H1 (cell line): ENCODE data around the gene CREG2. TPM values are rescaled to one million over a fixed set of nuclear protein-coding genes. Genes with fewer than 3 reads are reported as not detected.
"Not testable (repeated sequence)": the region's sequence is repeated elsewhere in the genome, so short reads cannot be mapped to it uniquely, and the experiment has no call there.

Source experiments
- CTCF ChIA-PET: fragments of 300-600 bp; sonication (Branson Sonifier 250); formaldehyde crosslinking; loops from one replicate; lab custom pipeline; 2021; ENCODE audit not compliant: partially characterized antibody; lab: Charles Lee
- POLR2A ChIA-PET: fragments of 300-600 bp; sonication (Branson Sonifier 250); formaldehyde crosslinking; loops from one replicate; lab custom pipeline; 2021; ENCODE audit warnings: inconsistent platforms; ENCODE audit not compliant: partially characterized antibody; lab: Charles Lee
- DNase-seq, 2 experiments: peaks; one replicate each; pipeline versions ENCODE4 v3.0.0 to v3.0.0-alpha.2; 2010 to 2022; ENCODE audit warnings: low spot score in 2 of 2, low read depth in 1 of 2, mixed read lengths in 1 of 2
- FAIRE-seq: peaks from 2 replicates; lab custom pipeline; 2011; peaks lifted over from hg19 to GRCh38; lab: Jason Lieb, UNC
- H2AFZ ChIP-seq: 2 replicates; pipeline ENCODE4 v1.8.1; 2012; ENCODE audit warnings: low read length, inconsistent platforms
- H2AK5ac ChIP-seq: 2 replicates; pipeline ENCODE4 v1.6.1; 2013; ENCODE audit warnings: low read depth, low read length
- H2BK120ac ChIP-seq: replicated peaks from 2 replicates; pipeline ENCODE3; 2013; ENCODE audit warnings: low read depth, low read length, inconsistent platforms
- H2BK12ac ChIP-seq: 2 replicates; pipeline ENCODE4 v1.6.1; 2013; ENCODE audit warnings: low read depth, low read length
- H2BK15ac ChIP-seq: 2 replicates; pipeline ENCODE4 v1.6.1; 2013; ENCODE audit warnings: low read length
- H2BK20ac ChIP-seq: 2 replicates; pipeline ENCODE4 v1.6.1; 2013; ENCODE audit warnings: low read length
- H2BK5ac ChIP-seq: 2 replicates; pipeline ENCODE4 v1.6.1; 2013; ENCODE audit warnings: low read depth, low read length
- H3K14ac ChIP-seq: 2 replicates; pipeline ENCODE4 v1.6.1; 2013; ENCODE audit warnings: inconsistent platforms; ENCODE audit not compliant: insufficient read length
- H3K18ac ChIP-seq: 2 replicates; pipeline ENCODE4 v1.6.1; 2013; ENCODE audit warnings: low read length; ENCODE audit errors: extremely low read depth
- H3K23ac ChIP-seq: 2 replicates; pipeline ENCODE4 v1.6.1; 2013; ENCODE audit warnings: inconsistent platforms; ENCODE audit not compliant: insufficient read length
- H3K23me2 ChIP-seq: 2 replicates; pipeline ENCODE4 v1.6.1; 2013; ENCODE audit warnings: low read depth, low read length
- H3K27ac ChIP-seq: 2 replicates; pipeline ENCODE4 v1.6.1; 2011; ENCODE audit warnings: low read depth, low read length, inconsistent platforms
- H3K27me3 ChIP-seq, 4 experiments: replicated peaks in 1 of 4; 1 replicate in 1 of 4; 2 replicates in 3 of 4; pipeline versions ENCODE4 v1.6.1 to v1.8.1; 2011 to 2013; ENCODE audit warnings: low read length in 3 of 4, mild to moderate bottlenecking in 3 of 4, inconsistent platforms in 2 of 4, mixed read lengths in 2 of 4, moderate library complexity in 1 of 4; ENCODE audit not compliant: control insufficient read depth in 3 of 4, insufficient read depth in 3 of 4; ENCODE audit errors: extremely low read depth in 1 of 4
- H3K36me3 ChIP-seq, 4 experiments: 2 replicates each; pipeline versions ENCODE4 v1.6.1 to v1.8.1; 2011 to 2013; ENCODE audit warnings: mild to moderate bottlenecking in 4 of 4, low read length in 3 of 4, moderate library complexity in 2 of 4, control low read depth in 1 of 4, inconsistent platforms in 1 of 4; ENCODE audit not compliant: insufficient read depth in 4 of 4, control insufficient read depth in 2 of 4
- H3K4ac ChIP-seq: replicated peaks from 2 replicates; pipeline ENCODE3; 2013; ENCODE audit warnings: low read length, low read depth, mixed read lengths, inconsistent platforms; ENCODE audit not compliant: insufficient read length
- H3K4me1 ChIP-seq, 4 experiments: replicated peaks in 1 of 4; 1 replicate in 1 of 4; 2 replicates in 3 of 4; pipeline versions ENCODE4 v1.6.1 to v1.8.1; 2011 to 2013; ENCODE audit warnings: low read length in 3 of 4, inconsistent platforms in 2 of 4, mixed read lengths in 1 of 4; ENCODE audit not compliant: insufficient read depth in 4 of 4, control insufficient read depth in 3 of 4
- H3K4me2 ChIP-seq, 2 experiments: 2 replicates each; pipeline versions ENCODE4 v1.6.1 to v1.8.1; 2011 to 2013; ENCODE audit warnings: low read depth in 2 of 2, low read length in 2 of 2, control low read depth in 1 of 2, inconsistent platforms in 1 of 2, mild to moderate bottlenecking in 1 of 2; ENCODE audit not compliant: insufficient read depth in 1 of 2
- H3K4me3 ChIP-seq, 4 experiments: fragments of 200-600, 300-600 bp in 1 of 4; sonication (generic), shearing (Covaris generic), sonication (Bioruptor Twin) in 1 of 4; 2 replicates each; pipeline versions ENCODE4 v1.5.1 to v1.8.1; 2011 to 2016; ENCODE audit warnings: low read length in 4 of 4, low read depth in 3 of 4, control low read depth in 2 of 4, inconsistent platforms in 2 of 4, mild to moderate bottlenecking in 2 of 4, mixed read lengths in 1 of 4, moderate library complexity in 1 of 4; ENCODE audit not compliant: insufficient read depth in 2 of 4; ENCODE audit errors: extremely low read depth in 1 of 4
- H3K56ac ChIP-seq: replicated peaks from 2 replicates; pipeline ENCODE3; 2013; ENCODE audit warnings: low read depth, mild to moderate bottlenecking, mixed read lengths, low read length, inconsistent platforms; ENCODE audit not compliant: insufficient read length
- H3K79me1 ChIP-seq: 2 replicates; pipeline ENCODE4 v1.6.1; 2013; ENCODE audit warnings: low read depth, low read length, control low read depth
- H3K79me2 ChIP-seq, 2 experiments: 2 replicates each; pipeline versions ENCODE4 v1.6.1 to v1.8.1; 2012 to 2013; ENCODE audit warnings: low read length in 2 of 2, mild to moderate bottlenecking in 2 of 2, inconsistent platforms in 1 of 2; ENCODE audit not compliant: insufficient read depth in 2 of 2, control insufficient read depth in 1 of 2
- H3K9ac ChIP-seq, 4 experiments: replicated peaks in 1 of 4; 1 replicate in 1 of 4; 2 replicates in 3 of 4; pipeline versions ENCODE4 v1.6.1 to v1.8.1; 2011 to 2013; ENCODE audit warnings: low read depth in 3 of 4, low read length in 3 of 4, control low read depth in 2 of 4, mild to moderate bottlenecking in 2 of 4, moderate library complexity in 2 of 4, inconsistent platforms in 1 of 4; ENCODE audit errors: extremely low read depth in 1 of 4
- H3K9me3 ChIP-seq, 2 experiments: 2 replicates each; pipeline versions ENCODE4 v1.6.1 to v1.8.1; 2012 to 2013; ENCODE audit warnings: mild to moderate bottlenecking in 2 of 2, moderate library complexity in 2 of 2, control low read depth in 1 of 2, inconsistent platforms in 1 of 2, low read depth in 1 of 2, low read length in 1 of 2, mixed read lengths in 1 of 2; ENCODE audit not compliant: insufficient read depth in 2 of 2
- H4K20me1 ChIP-seq, 2 experiments: replicated peaks in 1 of 2; 2 replicates each; pipeline versions ENCODE3 to v1.8.1; 2011 to 2013; ENCODE audit warnings: inconsistent platforms in 2 of 2, low read length in 2 of 2, mild to moderate bottlenecking in 1 of 2; ENCODE audit not compliant: insufficient read depth in 2 of 2, control insufficient read depth in 1 of 2
- H4K5ac ChIP-seq: 2 replicates; pipeline ENCODE4 v1.6.1; 2013; ENCODE audit warnings: low read length, low read depth, mixed read lengths, inconsistent platforms; ENCODE audit not compliant: insufficient read length
- H4K8ac ChIP-seq: 2 replicates; pipeline ENCODE4 v1.8.0; 2013; ENCODE audit warnings: mild to moderate bottlenecking, moderate library complexity, low read length, inconsistent platforms; ENCODE audit not compliant: insufficient read depth; ENCODE audit errors: extremely low read depth
- H4K91ac ChIP-seq: replicated peaks from 2 replicates; pipeline ENCODE3; 2013; ENCODE audit warnings: low read length, mixed read lengths, inconsistent platforms; ENCODE audit not compliant: insufficient read length
- WGBS, 2 experiments: shearing (Covaris generic) in 1 of 2; methylation state at CpG; one replicate each; pipeline versions ENCODE4 v1.1.6 to v1.1.7; 2013 to 2015; ENCODE audit warnings: low lambda C conversion rate in 2 of 2, mixed read lengths in 2 of 2, inconsistent platforms in 1 of 2, low coverage in 1 of 2, missing lambda C conversion rate in 1 of 2; ENCODE audit not compliant: insufficient replicate concordance in 2 of 2, insufficient coverage in 1 of 2, insufficient read length in 1 of 2; ENCODE audit errors: extremely low coverage in 1 of 2, missing lambda C conversion rate in 1 of 2; 5-methylcytosine and 5-hydroxymethylcytosine counted together
- polyA plus RNA-seq, 7 experiments: library from polyadenylated mRNA; depleted of rRNA in 3 of 7; stranded (reverse) in 5 of 7; unstranded in 2 of 7; fragments of >200 nt in 5 of 7; fragments of 200-250 nt in 2 of 7; gene quantifications; 1 replicate in 5 of 7; 2 replicates in 1 of 7; 4 replicates in 1 of 7; pipeline versions ENCODE4 v1.2.1 to v1.2.3, GENCODE V29; 2011 to 2013; ENCODE audit warnings: missing spikeins in 2 of 7, mixed read lengths in 2 of 7
- total RNA-seq: library from RNA; stranded (reverse); fragmentation: NEBNext Ultra II Directional; extraction: Animal tissue kit (Norgen Biotek cat#: 25700); gene quantifications from 2 replicates; pipeline ENCODE4 v1.2.1, GENCODE V29; 2021

CREG2 gene
- total and polyA plus RNA-seq, 2 of the 8 experiments (the other 6 are each of a cell fraction or from before 2014, with no cell fraction given) = 2.0 to 2.2 TPM

DNA sequence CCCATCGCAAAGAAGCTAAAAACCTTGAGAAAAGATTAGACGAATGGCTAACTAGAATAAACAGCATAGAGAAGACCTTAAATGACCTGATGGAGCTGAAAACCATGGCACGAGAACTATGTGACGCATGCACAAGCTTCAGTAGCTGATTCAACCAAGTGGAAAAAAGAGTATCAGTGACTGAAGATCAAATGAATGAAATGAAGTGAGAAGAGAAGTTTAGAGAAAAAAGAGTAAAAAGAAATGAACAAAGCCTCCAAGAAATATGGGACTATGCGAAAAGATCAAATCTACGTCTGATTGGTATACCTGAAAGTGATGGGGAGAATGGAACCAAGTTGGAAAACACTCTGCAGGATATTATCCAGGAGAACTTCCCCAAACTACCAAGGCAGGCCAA, 70.7 kb downstream of the CREG2 start:
- H2BK20ac ChIP-seq, H3K4me1 ChIP-seq, H4K8ac ChIP-seq, H2BK15ac ChIP-seq, FAIRE-seq, H3K18ac ChIP-seq, H4K5ac ChIP-seq, H3K4me3 ChIP-seq, H3K9me3 ChIP-seq, H3K36me3 ChIP-seq, H2AFZ ChIP-seq, DNase-seq, H3K9ac ChIP-seq, H3K4me2 ChIP-seq, H3K14ac ChIP-seq, POLR2A ChIA-PET, H4K91ac ChIP-seq, H3K79me1 ChIP-seq, H2AK5ac ChIP-seq, H3K23ac ChIP-seq, H2BK12ac ChIP-seq, H4K20me1 ChIP-seq, H3K27ac ChIP-seq, H3K27me3 ChIP-seq, H2BK120ac ChIP-seq, H3K56ac ChIP-seq, H3K4ac ChIP-seq, H2BK5ac ChIP-seq, H3K23me2 ChIP-seq, CTCF ChIA-PET, H3K79me2 ChIP-seq: not testable (repeated sequence)
- 89% methylated on average over 6 of the region's 6 CpGs; no CpG with 5 or more reads in 1 of the 2 experiments for WGBS, 2 experiments
